Embryonic facial prominence (tissue), 1 donor: Measurements from ENCODE around the gene SLC29A4.
"Not testable (repeated sequence)": the region's sequence is repeated elsewhere in the genome, so short reads cannot be mapped to it uniquely, and the experiment has no call there.

ENCODE experiments used
- DNase-seq: peaks from one replicate; pipeline ENCODE4 v3.0.0-alpha.2; 2016; ENCODE audit errors: extremely low spot score

Gene SLC29A4

GRCh38 chr7:5296015-5296610, 13.4 kb downstream of the SLC29A4 start:
- no peak for DNase-seq

DNA sequence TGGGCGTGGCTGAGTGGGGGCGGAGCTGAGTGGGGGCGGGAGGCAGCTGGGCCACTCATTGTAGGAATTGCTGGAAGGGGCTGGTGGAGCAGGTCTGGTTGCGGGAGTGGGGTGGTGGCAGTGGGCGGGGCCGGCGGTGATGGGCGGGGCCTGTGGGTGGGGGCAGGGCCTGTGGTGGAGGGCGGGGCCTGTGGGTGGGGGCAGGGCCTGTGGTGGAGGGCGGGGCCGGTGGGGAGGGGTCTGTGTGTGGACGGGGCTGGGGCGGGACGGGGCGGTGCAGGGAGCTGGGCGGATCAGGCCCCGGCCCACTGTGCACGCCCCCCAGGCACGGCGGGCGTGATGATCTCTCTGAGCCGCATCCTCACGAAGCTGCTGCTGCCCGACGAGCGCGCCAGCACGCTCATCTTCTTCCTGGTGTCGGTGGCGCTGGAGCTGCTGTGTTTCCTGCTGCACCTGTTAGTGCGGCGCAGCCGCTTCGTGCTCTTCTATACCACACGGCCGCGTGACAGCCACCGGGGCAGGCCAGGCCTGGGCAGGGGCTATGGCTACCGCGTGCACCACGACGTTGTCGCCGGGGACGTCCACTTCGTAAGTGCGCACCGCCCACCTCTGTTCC, 14.0 kb downstream of the SLC29A4 start:
- no peak for DNase-seq

- no peak for DNase-seq
Measured at GRCh38 chr7:5300366-5300765, 17.6 kb downstream of the SLC29A4 start.

DNA sequence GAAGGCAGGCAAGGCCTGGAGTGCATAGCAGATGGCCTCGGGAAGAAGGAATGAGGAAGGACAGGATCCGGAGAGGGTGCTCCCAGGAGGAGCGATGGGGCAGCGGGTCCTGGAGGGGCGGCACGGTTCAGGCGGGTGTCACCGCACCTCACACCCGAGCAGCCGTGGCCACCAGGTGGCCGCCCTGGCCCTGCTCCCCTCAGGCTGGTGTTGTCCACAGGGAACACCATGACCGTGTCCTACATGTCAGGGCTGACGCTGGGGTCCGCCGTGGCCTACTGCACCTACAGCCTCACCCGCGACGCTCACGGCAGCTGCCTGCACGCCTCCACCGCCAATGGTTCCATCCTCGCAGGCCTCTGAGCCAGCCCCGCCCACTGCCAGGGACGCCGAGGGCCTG, 19.8 kb downstream of the SLC29A4 start:
- DNase-seq: no peak

DNA sequence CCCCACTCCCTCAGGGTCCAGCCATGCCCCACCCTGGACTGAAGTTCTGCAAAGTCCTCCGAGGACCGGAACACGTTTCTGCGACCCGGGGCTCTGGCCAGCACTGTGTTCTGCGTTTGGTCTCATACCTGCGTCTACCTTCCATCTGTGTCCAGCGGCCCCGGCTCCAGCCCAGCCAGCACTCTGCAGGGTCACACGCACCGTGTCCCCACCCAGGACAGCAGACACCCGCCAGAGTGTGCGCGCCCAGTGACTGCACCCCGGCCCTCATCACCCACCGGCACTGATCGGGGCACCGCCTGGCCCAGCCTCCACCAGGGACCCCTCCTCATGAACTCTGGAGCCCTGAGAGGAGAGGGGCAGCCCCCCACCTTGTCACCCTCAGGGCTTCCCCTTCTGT, 20.3 kb downstream of the SLC29A4 start:
- no peak for DNase-seq

- no peak for DNase-seq
Measured at GRCh38 chr7:5303591-5304505, 21.1 kb downstream of the SLC29A4 start.

- not testable (repeated sequence) for DNase-seq
Measured at GRCh38 chr7:5305050-5305449, 22.3 kb downstream of the SLC29A4 start.

- DNase-seq: not testable (repeated sequence)
Measured at GRCh38 chr7:5307221-5308142, 24.7 kb downstream of the SLC29A4 start.

GRCh38 chr7:5309146-5309545, 26.4 kb downstream of the SLC29A4 start:
- DNase-seq: no peak

- no peak for DNase-seq
Measured at GRCh38 chr7:5310822-5311405, 28.2 kb downstream of the SLC29A4 start.

DNA sequence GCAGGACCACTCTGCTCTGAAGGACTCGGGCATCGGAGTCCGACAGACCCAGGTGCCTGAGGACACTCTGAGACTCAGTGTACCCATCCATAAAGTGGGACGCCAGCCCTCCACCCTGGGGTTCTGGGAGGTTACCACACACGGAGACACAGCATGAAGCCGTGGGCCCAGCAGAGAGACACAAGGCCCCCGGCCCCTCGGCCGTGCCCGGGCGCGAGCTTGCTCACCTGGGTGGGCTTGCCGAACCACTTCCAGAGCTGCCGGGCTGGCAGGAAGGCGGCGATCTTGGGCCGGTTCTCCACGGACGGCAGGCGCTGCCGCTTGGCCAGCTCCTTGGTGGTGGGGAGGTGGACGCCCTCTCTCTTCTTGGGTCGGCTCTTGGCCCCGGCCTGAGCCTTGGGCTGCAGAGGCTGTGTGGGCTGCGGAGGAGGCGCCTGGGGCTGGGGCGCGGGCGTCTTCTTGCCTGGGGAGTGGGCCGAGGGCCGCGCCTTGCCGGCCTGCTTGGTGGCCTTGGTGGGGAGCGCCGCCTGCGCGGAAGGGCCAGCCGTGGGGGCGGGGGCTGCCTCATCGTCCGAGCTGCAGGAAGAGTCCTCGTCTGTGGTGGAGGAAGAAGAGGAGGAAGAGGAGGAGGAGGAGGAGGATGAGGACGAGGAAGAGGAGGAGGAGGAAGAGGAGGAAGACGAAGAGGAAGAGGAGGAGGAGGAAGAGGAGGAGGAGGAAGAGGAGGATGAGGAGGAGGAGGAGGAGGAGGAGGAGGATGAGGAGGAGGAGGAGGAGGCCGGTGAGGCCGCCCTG, 29.7 kb downstream of the SLC29A4 start:
- DNase-seq: not testable (repeated sequence)

DNA sequence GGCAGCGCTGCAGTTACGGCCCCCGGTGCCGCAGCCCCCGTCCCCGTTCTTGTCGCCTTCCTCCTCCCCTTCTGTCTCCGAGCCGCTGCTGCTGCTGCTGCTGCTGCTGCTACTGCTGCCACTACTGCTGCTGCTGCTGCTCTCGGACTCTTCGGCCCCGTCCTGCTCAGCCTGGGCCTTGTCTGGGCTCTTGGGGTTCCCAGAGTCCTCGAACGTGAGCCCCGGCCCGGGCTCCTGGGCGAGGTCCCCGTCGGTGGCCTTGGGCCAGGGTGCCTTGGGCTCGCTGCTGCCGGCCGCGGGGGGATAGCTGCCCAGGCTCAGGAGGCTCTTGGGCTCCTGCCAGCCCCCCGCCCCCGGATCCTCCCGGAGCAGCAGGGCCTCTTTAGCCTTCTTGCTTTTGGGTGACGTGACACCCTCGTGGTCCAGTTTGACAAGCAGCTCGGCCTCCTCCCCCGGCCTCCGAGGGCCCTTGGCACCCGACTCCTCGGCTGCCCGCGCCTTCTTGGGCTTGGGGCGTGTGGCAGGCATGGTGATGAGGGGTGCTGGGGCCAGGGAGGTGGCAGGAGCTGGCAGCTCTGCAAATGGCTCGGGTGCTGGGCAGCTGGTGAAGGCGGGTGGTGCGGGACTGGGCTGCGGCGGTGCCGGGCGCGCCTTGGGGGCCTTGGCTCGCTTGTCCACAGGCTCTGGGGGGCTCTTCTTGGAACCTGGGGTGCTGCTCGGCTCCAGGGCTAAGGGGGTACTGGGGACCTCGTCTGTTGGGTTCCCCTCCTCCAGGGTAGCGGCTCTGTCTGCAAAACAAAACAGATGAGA, 30.5 kb downstream of the SLC29A4 start:
- not testable (repeated sequence) for DNase-seq

- DNase-seq: no peak
Measured at GRCh38 chr7:5314864-5315263, 32.1 kb downstream of the SLC29A4 start.

DNA sequence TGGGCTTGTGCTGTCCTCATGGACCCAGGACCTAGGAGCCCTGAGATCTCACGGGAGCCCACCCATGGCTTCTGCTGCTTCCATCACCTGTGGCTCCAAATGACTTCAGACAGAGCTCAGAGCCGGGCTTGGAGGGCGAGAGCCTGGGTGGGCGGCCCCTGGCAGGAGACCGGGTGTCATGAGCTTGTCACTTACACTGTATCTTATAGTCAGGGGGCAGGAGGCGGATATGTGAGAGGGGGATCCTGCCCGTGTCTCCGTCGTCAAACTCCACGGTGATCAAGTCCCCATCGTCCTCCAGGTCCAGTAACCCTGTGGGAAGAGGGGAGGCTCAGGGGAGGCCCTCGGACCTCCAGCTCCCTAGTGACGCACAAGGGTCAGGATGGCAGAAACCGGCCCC, 33.0 kb downstream of the SLC29A4 start:
- no peak for DNase-seq

- not testable (repeated sequence) for DNase-seq
Measured at GRCh38 chr7:5318613-5319012, 35.9 kb downstream of the SLC29A4 start.

- DNase-seq: no peak
Measured at GRCh38 chr7:5320391-5320790, 37.6 kb downstream of the SLC29A4 start.

DNA sequence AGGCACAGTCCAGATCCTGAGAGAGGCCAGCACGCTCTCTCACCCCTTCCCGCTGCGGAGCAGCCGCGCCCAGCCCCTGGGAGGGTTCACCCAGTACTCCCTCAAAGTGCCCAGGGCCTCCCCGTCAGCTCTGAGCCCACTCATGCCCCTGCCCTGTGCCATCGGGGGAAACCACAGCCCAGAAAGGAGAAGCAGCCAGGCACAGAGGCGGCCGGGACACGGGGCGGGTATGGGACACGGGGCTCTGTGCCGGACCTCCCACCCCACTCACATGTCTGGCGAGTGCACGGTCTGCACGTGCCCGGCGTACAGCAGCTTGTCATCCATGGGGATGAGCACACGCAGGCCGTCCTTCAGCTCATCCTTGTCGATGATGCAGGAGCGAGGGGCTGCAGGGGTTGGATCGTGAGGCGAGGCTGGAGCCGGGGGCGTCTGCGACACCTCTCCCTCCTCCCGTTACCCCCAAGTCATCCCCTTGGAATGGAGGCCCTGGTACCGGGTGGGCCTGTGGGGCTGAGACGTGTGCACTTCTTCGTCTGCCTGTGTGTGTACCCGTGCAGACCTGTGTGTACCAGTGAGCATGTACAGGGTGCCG, 38.2 kb downstream of the SLC29A4 start:
- DNase-seq: no peak

DNA sequence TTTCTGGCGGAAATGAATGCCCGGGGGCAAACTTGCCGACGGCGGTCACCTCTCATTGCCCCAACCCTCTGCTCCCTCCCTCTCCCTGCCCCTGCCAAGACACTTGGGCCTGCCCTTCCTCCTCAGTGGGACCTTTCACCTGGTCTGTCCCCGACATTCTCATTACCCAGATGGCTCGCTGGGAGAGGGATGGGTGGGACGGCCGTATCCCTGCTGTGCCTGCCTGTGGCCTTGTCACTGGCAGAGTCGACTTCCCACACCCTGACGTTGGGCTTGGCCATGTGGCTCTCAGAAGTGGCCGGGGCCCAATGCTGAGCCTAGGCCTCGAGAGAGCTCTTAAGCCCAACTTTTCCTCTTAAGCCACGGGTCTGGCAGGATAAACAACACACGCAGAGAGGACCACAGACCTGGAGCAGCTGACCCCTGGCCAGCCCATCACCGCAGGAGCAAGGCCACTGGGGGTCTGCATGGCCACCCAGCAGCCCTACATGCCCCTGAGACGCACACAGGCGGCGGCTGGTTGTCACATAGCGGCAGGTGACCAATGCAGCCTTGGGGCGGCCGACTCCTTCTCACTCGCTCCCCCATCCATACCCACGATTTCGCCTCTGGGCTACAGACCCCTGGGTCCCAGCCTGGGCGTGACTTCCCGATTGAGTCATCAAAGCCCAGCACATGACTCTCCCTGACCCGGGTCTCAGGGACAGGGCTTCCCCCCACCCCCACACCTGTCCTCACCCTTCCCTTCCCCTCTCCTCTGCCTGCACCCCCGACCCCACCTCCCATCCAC, 40.1 kb downstream of the SLC29A4 start:
- no peak for DNase-seq
